ENCODE results near the gene HSPBP1.

HSPBP1 gene

DNA sequence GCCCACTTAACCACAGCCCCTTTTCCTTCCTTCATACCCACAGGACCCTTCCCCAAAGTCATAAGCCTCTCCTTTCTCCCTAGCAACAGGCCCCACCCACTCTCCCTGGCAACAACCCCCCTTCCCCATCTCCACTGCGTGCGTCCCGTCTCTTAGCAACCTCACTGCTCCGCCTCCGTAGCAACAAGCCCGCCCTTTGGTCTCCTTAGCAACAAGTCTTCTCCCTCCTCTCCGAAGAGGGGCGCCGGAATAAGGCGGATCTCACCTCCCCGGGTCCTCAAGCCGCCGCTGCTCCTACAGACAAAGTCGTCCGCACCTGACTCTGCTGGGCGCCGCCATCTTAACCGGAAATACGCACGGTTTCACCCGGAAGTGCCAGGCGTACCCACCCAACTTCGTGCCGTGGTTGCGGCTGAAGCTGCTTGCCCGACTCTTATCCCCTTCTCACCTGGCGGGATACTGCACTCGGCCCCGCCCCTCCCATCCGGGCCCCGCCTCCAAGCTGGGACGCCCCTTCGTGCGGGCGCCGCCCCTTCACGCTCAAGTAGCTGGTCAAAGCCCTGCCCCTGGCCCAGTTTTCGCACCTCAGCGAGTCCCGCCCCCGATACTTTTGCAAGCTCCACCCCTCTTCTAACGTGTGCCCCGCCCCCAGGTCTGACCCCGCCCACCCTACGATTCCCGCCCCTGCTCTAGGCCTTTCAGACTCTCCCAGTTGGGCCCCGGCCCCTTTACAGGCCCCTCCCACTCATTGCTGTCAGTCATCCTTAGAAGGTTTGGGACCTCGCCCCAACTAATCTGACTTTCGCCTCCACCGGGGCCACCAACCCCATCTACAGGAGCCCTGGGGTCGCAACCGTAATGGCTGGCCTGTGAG lies at the start of gene HSPBP1 (continued):
- TF ChIP-seq KLF7 (tag by site-specific recombination; IDR thresholded peaks at IDR 0.05; ENCODE audit: borderline replicate concordance) (peak; percentile 72; the same call in 1 of the 2 replicates), ZSCAN30 (tag by site-specific recombination; IDR thresholded peaks at IDR 0.05) (no peak), TRIM28 (IDR thresholded peaks at IDR 0.05; ENCODE audit: borderline replicate concordance, low read length) (no peak), ZNF24 (tag by site-specific recombination; IDR thresholded peaks at IDR 0.05) (0 out of 2 replicates have a peak, but pooled peaks have one; percentile 39), GFI1B (tag by site-specific recombination; IDR thresholded peaks at IDR 0.05) (no peak), ZNF132 (tag by site-specific recombination; IDR thresholded peaks at IDR 0.05; ENCODE audit: borderline replicate concordance) (no peak), ZNF488 (tag by site-specific recombination; IDR thresholded peaks at IDR 0.05) (no peak), KLF8 (tag by site-specific recombination; IDR thresholded peaks at IDR 0.05) (peak; percentile 90), ZIC2 (tag by site-specific recombination; IDR thresholded peaks at IDR 0.05) (no peak), SP2 (tag by site-specific recombination; IDR thresholded peaks at IDR 0.05) (peak; percentile 94), ZNF19 (tag by site-specific recombination; IDR thresholded peaks at IDR 0.05; ENCODE audit: low read depth) (no peak), SP3 (tag by site-specific recombination; IDR thresholded peaks at IDR 0.05) (peak; percentile 98), ZNF394 (tag by site-specific recombination; IDR thresholded peaks at IDR 0.05; ENCODE audit: borderline replicate concordance) (0 out of 2 replicates have a peak, but pooled peaks have one; percentile 40), SCRT1 (tag by site-specific recombination; IDR thresholded peaks at IDR 0.05; ENCODE audit: borderline replicate concordance) (peak; percentile 83), PRDM1 (tag by site-specific recombination; IDR thresholded peaks at IDR 0.05) (no peak), PBX3 (CRISPR knock-in tag; IDR thresholded peaks at IDR 0.05) (peak; percentile 67; the same call in 1 of the 2 replicates), ZBTB20 (tag by site-specific recombination; IDR thresholded peaks at IDR 0.05) (peak; percentile 52; the same call in 1 of the 2 replicates), ZNF133 (tag by site-specific recombination; IDR thresholded peaks at IDR 0.05) (no peak), YY1 (tag by site-specific recombination; IDR thresholded peaks at IDR 0.05) (peak; percentile 92), ZNF843 (tag by site-specific recombination; IDR thresholded peaks at IDR 0.05) (peak; percentile 55), ZNF121 (tag by site-specific recombination; IDR thresholded peaks at IDR 0.05) (no peak), KLF1 (tag by site-specific recombination; IDR thresholded peaks at IDR 0.05) (peak; percentile 84)
- TF ChIP-seq, protein P1, sequence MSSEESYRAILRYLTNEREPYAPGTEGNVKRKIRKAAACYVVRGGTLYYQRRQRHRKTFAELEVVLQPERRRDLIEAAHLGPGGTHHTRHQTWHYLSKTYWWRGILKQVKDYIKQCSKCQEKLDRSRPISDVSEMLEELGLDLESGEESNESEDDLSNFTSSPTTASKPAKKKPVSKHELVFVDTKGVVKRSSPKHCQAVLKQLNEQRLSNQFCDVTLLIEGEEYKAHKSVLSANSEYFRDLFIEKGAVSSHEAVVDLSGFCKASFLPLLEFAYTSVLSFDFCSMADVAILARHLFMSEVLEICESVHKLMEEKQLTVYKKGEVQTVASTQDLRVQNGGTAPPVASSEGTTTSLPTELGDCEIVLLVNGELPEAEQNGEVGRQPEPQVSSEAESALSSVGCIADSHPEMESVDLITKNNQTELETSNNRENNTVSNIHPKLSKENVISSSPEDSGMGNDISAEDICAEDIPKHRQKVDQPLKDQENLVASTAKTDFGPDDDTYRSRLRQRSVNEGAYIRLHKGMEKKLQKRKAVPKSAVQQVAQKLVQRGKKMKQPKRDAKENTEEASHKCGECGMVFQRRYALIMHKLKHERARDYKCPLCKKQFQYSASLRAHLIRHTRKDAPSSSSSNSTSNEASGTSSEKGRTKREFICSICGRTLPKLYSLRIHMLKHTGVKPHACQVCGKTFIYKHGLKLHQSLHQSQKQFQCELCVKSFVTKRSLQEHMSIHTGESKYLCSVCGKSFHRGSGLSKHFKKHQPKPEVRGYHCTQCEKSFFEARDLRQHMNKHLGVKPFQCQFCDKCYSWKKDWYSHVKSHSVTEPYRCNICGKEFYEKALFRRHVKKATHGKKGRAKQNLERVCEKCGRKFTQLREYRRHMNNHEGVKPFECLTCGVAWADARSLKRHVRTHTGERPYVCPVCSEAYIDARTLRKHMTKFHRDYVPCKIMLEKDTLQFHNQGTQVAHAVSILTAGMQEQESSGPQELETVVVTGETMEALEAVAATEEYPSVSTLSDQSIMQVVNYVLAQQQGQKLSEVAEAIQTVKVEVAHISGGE (tag by site-specific recombination; conservative IDR thresholded peaks at IDR 0.05; ENCODE audit: low read depth), result peak; percentile 99
- TF ChIP-seq, protein P2, sequence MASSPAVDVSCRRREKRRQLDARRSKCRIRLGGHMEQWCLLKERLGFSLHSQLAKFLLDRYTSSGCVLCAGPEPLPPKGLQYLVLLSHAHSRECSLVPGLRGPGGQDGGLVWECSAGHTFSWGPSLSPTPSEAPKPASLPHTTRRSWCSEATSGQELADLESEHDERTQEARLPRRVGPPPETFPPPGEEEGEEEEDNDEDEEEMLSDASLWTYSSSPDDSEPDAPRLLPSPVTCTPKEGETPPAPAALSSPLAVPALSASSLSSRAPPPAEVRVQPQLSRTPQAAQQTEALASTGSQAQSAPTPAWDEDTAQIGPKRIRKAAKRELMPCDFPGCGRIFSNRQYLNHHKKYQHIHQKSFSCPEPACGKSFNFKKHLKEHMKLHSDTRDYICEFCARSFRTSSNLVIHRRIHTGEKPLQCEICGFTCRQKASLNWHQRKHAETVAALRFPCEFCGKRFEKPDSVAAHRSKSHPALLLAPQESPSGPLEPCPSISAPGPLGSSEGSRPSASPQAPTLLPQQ (tag by site-specific recombination; IDR thresholded peaks at IDR 0.05), result peak; percentile 60
- TF ChIP-seq, protein P3, sequence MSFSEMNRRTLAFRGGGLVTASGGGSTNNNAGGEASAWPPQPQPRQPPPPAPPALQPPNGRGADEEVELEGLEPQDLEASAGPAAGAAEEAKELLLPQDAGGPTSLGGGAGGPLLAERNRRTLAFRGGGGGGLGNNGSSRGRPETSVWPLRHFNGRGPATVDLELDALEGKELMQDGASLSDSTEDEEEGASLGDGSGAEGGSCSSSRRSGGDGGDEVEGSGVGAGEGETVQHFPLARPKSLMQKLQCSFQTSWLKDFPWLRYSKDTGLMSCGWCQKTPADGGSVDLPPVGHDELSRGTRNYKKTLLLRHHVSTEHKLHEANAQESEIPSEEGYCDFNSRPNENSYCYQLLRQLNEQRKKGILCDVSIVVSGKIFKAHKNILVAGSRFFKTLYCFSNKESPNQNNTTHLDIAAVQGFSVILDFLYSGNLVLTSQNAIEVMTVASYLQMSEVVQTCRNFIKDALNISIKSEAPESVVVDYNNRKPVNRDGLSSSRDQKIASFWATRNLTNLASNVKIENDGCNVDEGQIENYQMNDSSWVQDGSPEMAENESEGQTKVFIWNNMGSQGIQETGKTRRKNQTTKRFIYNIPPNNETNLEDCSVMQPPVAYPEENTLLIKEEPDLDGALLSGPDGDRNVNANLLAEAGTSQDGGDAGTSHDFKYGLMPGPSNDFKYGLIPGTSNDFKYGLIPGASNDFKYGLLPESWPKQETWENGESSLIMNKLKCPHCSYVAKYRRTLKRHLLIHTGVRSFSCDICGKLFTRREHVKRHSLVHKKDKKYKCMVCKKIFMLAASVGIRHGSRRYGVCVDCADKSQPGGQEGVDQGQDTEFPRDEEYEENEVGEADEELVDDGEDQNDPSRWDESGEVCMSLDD (tag by site-specific recombination; IDR thresholded peaks at IDR 0.05), result peak; percentile 81; the same call in 1 of the 2 replicates
- TF ChIP-seq, protein P4, sequence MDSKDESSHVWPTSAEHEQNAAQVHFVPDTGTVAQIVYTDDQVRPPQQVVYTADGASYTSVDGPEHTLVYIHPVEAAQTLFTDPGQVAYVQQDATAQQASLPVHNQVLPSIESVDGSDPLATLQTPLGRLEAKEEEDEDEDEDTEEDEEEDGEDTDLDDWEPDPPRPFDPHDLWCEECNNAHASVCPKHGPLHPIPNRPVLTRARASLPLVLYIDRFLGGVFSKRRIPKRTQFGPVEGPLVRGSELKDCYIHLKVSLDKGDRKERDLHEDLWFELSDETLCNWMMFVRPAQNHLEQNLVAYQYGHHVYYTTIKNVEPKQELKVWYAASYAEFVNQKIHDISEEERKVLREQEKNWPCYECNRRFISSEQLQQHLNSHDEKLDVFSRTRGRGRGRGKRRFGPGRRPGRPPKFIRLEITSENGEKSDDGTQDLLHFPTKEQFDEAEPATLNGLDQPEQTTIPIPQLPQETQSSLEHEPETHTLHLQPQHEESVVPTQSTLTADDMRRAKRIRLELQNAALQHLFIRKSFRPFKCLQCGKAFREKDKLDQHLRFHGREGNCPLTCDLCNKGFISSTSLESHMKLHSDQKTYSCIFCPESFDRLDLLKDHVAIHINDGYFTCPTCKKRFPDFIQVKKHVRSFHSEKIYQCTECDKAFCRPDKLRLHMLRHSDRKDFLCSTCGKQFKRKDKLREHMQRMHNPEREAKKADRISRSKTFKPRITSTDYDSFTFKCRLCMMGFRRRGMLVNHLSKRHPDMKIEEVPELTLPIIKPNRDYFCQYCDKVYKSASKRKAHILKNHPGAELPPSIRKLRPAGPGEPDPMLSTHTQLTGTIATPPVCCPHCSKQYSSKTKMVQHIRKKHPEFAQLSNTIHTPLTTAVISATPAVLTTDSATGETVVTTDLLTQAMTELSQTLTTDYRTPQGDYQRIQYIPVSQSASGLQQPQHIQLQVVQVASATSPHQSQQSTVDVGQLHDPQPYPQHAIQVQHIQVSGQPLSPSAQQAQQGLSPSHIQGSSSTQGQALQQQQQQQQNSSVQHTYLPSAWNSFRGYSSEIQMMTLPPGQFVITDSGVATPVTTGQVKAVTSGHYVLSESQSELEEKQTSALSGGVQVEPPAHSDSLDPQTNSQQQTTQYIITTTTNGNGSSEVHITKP (tag by site-specific recombination; IDR thresholded peaks at IDR 0.05), result peak; percentile 92

Measured in HEK293 (cell line).